OCI-LY1 (cell line): ENCODE results near the gene HIP1R.
"Not testable (repeated sequence)": the region's sequence is repeated elsewhere in the genome, so short reads cannot be mapped to it uniquely, and the experiment has no call there.

Experiments
- H2AFZ ChIP-seq: fragments of 200-600 bp; sonication (generic), shearing (Covaris generic); 2 replicates; pipeline ENCODE4 v1.6.0; 2014; ENCODE audit warnings: antibody characterized with exemption, mild to moderate bottlenecking, low read length
- H3F3A ChIP-seq: fragments of 200-600 bp; sonication (generic), shearing (Covaris generic); 2 replicates; pipeline ENCODE4 v1.6.0; 2014; ENCODE audit warnings: mild to moderate bottlenecking, antibody characterized with exemption, low read length, moderate library complexity; ENCODE audit not compliant: insufficient read depth
- H3K27ac ChIP-seq: fragments of 200-600 bp; sonication (generic); 2 replicates; pipeline ENCODE4 v1.5.1; 2014; ENCODE audit warnings: low read length, mixed run types, mild to moderate bottlenecking, low read depth; ENCODE audit not compliant: poor library complexity, severe bottlenecking
- H3K27me3 ChIP-seq: fragments of 200-600 bp; sonication (generic); 2 replicates; pipeline ENCODE4 v1.6.0; 2014; ENCODE audit warnings: antibody characterized with exemption, mild to moderate bottlenecking, low read length, moderate library complexity; ENCODE audit not compliant: insufficient read depth
- H3K36me3 ChIP-seq: fragments of 200-600 bp; sonication (generic); 2 replicates; pipeline ENCODE4 v1.6.1; 2014; ENCODE audit warnings: mild to moderate bottlenecking, antibody characterized with exemption, low read length, moderate library complexity, mixed read lengths; ENCODE audit not compliant: insufficient read depth
- H3K4me1 ChIP-seq: fragments of 200-600 bp; sonication (generic); 2 replicates; pipeline ENCODE4 v1.5.1; 2014; ENCODE audit warnings: mild to moderate bottlenecking, low read length, moderate library complexity; ENCODE audit not compliant: insufficient read depth, severe bottlenecking
- H3K4me2 ChIP-seq: fragments of 200-600 bp; sonication (generic), shearing (Covaris generic); 2 replicates; pipeline ENCODE4 v1.6.1; 2014; ENCODE audit warnings: low read length
- H3K4me3 ChIP-seq: fragments of 200-600 bp; sonication (generic); 2 replicates; pipeline ENCODE4 v1.5.1; 2014; ENCODE audit warnings: low read length, low read depth, mild to moderate bottlenecking, mixed read lengths; ENCODE audit not compliant: poor library complexity, severe bottlenecking
- H3K79me2 ChIP-seq: fragments of 200-600 bp; shearing (Covaris generic); 2 replicates; pipeline ENCODE4 v1.6.1; 2016; ENCODE audit warnings: mixed run types, low read length, mixed read lengths; ENCODE audit not compliant: insufficient read depth
- H3K9ac ChIP-seq: fragments of 200-600 bp; sonication (generic), shearing (Covaris generic); 2 replicates; pipeline ENCODE4 v1.6.1; 2014; ENCODE audit warnings: mild to moderate bottlenecking, low read length, mixed read lengths
- H3K9me2 ChIP-seq: fragments of 200-600 bp; sonication (generic), shearing (Covaris generic); 2 replicates; pipeline ENCODE4 v1.6.1; 2014; ENCODE audit warnings: low read depth, mild to moderate bottlenecking, low read length, mixed read lengths
- H3K9me3 ChIP-seq: fragments of 200-600 bp; shearing (Covaris generic); 2 replicates; pipeline ENCODE4 v1.6.1; 2014; ENCODE audit warnings: low read length, mixed read lengths
- H4K20me1 ChIP-seq: fragments of 200-600 bp; sonication (generic), shearing (Covaris generic); 2 replicates; pipeline ENCODE4 v1.6.0; 2016; ENCODE audit warnings: mild to moderate bottlenecking, low read length; ENCODE audit not compliant: insufficient read depth
- EZH2 ChIP-seq: fragments of 200-600 bp; sonication (generic), shearing (Covaris generic); IDR thresholded peaks from 2 replicates; pipeline ENCODE4 v1.8.0; 2017; ENCODE audit warnings: borderline replicate concordance, mixed run types, mild to moderate bottlenecking, antibody characterized with exemption, low read length, moderate library complexity, mixed read lengths
- TF ChIP-seq, protein P1 (sequence below): fragments of 200-600 bp; sonication (generic), shearing (Covaris generic); IDR thresholded peaks from 2 replicates; pipeline ENCODE4 v1.5.1; 2017; ENCODE audit warnings: mild to moderate bottlenecking, antibody characterized with exemption, low read length, moderate library complexity, mixed read lengths

HIP1R gene

DNA sequence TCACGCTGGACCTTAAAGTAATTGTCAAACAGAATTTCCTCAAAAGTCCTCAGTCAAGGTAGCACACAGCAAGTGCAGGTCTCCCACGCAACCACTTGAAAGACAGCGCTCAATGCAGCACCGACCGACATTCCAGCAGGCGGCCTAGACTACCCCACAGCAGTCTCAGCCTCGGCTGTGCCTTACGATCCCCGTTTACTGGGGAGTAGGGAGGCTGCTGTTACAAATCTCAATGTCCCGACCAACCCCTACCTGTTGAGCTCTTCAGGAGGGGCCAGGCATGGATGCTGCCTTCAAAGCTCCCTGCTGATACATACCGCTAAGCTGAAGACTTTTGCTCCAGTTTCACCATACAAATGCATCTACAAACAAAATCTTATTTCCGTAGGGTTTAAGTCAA is 38.8 kb downstream of the HIP1R start:
- no peak overlapping the region for H3K9ac ChIP-seq
- H3K27me3 ChIP-seq, result peaks cover 17% of the 10 kb centered on the region; the same call in 1 of the 2 replicates
- H3K4me2 ChIP-seq, result no peak overlapping the region
- H2AFZ ChIP-seq, result no peak overlapping the region
- H3F3A ChIP-seq, result no peaks in the 10 kb centered on the region
- no peaks in the 10 kb centered on the region for H3K9me2 ChIP-seq
- no peak for TF ChIP-seq EZH2
- TF ChIP-seq, protein P1, sequence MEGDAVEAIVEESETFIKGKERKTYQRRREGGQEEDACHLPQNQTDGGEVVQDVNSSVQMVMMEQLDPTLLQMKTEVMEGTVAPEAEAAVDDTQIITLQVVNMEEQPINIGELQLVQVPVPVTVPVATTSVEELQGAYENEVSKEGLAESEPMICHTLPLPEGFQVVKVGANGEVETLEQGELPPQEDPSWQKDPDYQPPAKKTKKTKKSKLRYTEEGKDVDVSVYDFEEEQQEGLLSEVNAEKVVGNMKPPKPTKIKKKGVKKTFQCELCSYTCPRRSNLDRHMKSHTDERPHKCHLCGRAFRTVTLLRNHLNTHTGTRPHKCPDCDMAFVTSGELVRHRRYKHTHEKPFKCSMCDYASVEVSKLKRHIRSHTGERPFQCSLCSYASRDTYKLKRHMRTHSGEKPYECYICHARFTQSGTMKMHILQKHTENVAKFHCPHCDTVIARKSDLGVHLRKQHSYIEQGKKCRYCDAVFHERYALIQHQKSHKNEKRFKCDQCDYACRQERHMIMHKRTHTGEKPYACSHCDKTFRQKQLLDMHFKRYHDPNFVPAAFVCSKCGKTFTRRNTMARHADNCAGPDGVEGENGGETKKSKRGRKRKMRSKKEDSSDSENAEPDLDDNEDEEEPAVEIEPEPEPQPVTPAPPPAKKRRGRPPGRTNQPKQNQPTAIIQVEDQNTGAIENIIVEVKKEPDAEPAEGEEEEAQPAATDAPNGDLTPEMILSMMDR, result no peak
- no peak overlapping the region for H3K4me3 ChIP-seq
- no peaks in the 10 kb centered on the region for H3K9me3 ChIP-seq
- no peaks in the 10 kb centered on the region for H3K79me2 ChIP-seq
- no peaks in the 10 kb centered on the region for H3K36me3 ChIP-seq
- peaks cover 9% of the 10 kb centered on the region for H3K4me1 ChIP-seq
- no peaks in the 10 kb centered on the region for H4K20me1 ChIP-seq
- H3K27ac ChIP-seq, result no peak overlapping the region

DNA sequence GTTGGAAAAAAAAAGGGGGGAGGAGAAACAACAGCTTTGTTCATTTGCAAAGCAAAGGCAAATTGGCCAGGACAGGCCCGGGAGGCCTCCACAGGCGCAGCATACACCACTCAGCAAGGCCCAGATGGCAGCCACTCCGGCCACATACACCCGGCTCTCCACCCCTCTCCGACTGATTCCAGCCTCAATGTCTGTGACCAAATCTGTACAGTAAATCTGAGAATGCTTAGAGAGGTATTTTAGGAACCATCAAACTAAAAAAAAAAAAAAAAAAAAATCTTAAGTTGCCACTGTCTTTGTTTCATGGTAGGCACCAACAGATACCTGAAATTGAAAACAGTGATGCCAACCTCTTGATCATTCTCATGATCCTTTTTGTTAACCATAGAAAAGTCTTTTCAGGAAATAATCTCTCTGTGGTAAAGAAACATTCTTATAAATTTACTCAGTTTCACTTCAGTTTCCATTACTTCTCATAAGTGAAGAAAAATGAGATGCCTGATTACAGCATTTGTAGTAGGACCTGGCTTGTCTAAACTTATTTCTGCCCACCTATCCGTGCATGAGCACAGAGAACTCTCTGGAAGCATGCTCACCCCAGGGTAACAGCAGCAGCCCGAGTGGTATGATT is 40.4 kb downstream of the HIP1R start:
- Histone ChIP-seq H3K4me1 (peaks cover 9% of the 10 kb centered on the region), H3K79me2 (no peaks in the 10 kb centered on the region), H2AFZ (no peak overlapping the region), H3K9ac (no peak overlapping the region), H3K9me3 (no peaks in the 10 kb centered on the region), H3K27me3 (peaks cover 17% of the 10 kb centered on the region; the same call in 1 of the 2 replicates), H3K9me2 (no peaks in the 10 kb centered on the region), H4K20me1 (no peaks in the 10 kb centered on the region), H3K27ac (no peak overlapping the region), H3K4me2 (no peak overlapping the region), H3K4me3 (no peak overlapping the region), H3F3A (no peaks in the 10 kb centered on the region), H3K36me3 (no peaks in the 10 kb centered on the region)
- no peak for TF ChIP-seq EZH2
- TF ChIP-seq, protein P1, result no peak

DNA sequence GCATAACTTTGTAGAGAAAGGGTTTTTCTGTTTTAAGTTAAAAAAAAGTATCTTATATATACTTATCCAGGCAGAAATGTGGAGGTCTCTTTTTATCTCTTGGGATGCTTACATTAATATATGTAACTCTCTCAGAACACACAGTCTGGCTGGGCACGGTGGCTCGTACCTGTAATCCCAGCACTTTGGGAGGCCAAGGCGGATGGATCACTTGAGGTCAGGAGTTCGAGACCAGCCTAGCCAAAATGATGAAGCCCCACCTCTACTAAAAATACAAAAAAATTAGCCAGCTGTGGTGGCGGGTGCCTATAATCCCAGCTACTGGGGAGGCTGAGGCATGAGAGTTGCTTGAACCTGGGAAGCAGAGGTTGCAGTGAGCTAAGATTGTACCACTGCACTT is 41.0 kb downstream of the HIP1R start:
- H3K27me3 ChIP-seq, result peaks cover 12% of the 10 kb centered on the region; the same call in 1 of the 2 replicates
- H3K27ac ChIP-seq, H3K36me3 ChIP-seq, H3K9me3 ChIP-seq, H3F3A ChIP-seq, H3K4me2 ChIP-seq, H2AFZ ChIP-seq, H4K20me1 ChIP-seq, H3K79me2 ChIP-seq, H3K4me3 ChIP-seq, H3K9me2 ChIP-seq, H3K9ac ChIP-seq, H3K4me1 ChIP-seq: not testable (repeated sequence)

DNA sequence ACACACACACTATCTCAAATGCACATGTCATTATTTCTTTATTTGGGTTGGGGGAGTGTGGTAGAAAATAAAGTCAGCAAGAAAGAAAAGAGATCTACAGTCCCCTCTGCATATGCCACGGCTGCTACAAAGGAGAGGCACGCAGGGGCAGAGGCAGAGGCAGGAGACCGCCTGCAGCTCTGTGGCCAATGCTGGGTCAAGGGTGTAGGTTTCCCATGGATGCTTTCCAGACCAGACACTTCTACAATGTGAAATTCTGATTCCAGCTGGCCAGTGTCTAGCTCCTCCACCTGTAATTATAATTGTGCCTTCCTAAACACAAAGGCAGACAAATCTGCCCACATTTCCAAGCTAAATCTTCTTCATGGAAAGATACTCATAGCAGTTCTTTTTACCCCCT is 41.5 kb downstream of the HIP1R start:
- Histone ChIP-seq H3K4me2 (no peak overlapping the region), H3K9ac (no peak overlapping the region), H3K27ac (no peak overlapping the region), H3K27me3 (peaks cover 11% of the 10 kb centered on the region; the same call in 1 of the 2 replicates), H3K79me2 (no peaks in the 10 kb centered on the region), H2AFZ (no peak overlapping the region), H3F3A (no peaks in the 10 kb centered on the region), H3K4me3 (no peak overlapping the region), H3K9me2 (no peaks in the 10 kb centered on the region), H4K20me1 (no peaks in the 10 kb centered on the region), H3K36me3 (no peaks in the 10 kb centered on the region), H3K9me3 (no peaks in the 10 kb centered on the region), H3K4me1 (peaks cover 5% of the 10 kb centered on the region)
- TF ChIP-seq, protein P1, result no peak
- no peak for TF ChIP-seq EZH2
